Measurements from ENCODE around the gene RESP18.
A peak's percentile ranks its signal among the peaks of the same experiment; 100 is the strongest.
"Not testable (repeated sequence)": the region's sequence is repeated elsewhere in the genome, so short reads cannot be mapped to it uniquely, and the experiment has no call there.

Gene RESP18

GRCh38 chr2:219291910-219292490, 40.5 kb downstream of the RESP18 start:
- DNase-seq (ENCODE audit: low spot score): no peak

- no peak for DNase-seq (ENCODE audit: low spot score)
Measured at GRCh38 chr2:219291394-219291793, 41.1 kb downstream of the RESP18 start.

GRCh38 chr2:219290381-219291171, 42.0 kb downstream of the RESP18 start:
- no peak for DNase-seq (ENCODE audit: low spot score)

- no peak for DNase-seq (ENCODE audit: low spot score)
Measured at GRCh38 chr2:219289537-219290361, 42.8 kb downstream of the RESP18 start.

- DNase-seq (ENCODE audit: low spot score): no peak
Measured at GRCh38 chr2:219289195-219289536, 43.4 kb downstream of the RESP18 start.

- DNase-seq (ENCODE audit: low spot score): no peak
Measured at GRCh38 chr2:219287580-219288265, 44.8 kb downstream of the RESP18 start.

- not testable (repeated sequence) for DNase-seq (ENCODE audit: low spot score)
Measured at GRCh38 chr2:219287116-219287440, 45.5 kb downstream of the RESP18 start.

GRCh38 chr2:219286436-219287115, 46.0 kb downstream of the RESP18 start:
- DNase-seq (ENCODE audit: low spot score): no peak

- DNase-seq (ENCODE audit: low spot score): no peak
Measured at GRCh38 chr2:219285894-219286425, 46.6 kb downstream of the RESP18 start.

GRCh38 chr2:219285373-219285735, 47.2 kb downstream of the RESP18 start:
- no peak for DNase-seq (ENCODE audit: low spot score)

- DNase-seq (ENCODE audit: low spot score): no peak
Measured at GRCh38 chr2:219284501-219285372, 47.8 kb downstream of the RESP18 start.

- no peak for DNase-seq (ENCODE audit: low spot score)
Measured at GRCh38 chr2:219282943-219283581, 49.5 kb downstream of the RESP18 start.

GRCh38 chr2:219282375-219282774, 50.2 kb downstream of the RESP18 start:
- DNase-seq (ENCODE audit: low spot score): no peak

- DNase-seq (ENCODE audit: low spot score): no peak
Measured at GRCh38 chr2:219281588-219281987, 51.0 kb downstream of the RESP18 start.

GRCh38 chr2:219280651-219281050, 51.9 kb downstream of the RESP18 start:
- no peak for DNase-seq (ENCODE audit: low spot score)

GRCh38 chr2:219279916-219280516, 52.5 kb downstream of the RESP18 start:
- DNase-seq (ENCODE audit: low spot score): no peak

GRCh38 chr2:219279151-219279915, 53.2 kb downstream of the RESP18 start, which contains the start of gene DNAJB2:
DNAJB2 (plus strand) TSS chr2:219279366; CDS start chr2:219279834, 468 bp downstream.
- peak; percentile 98 for DNase-seq (ENCODE audit: low spot score)

- no peak for DNase-seq (ENCODE audit: low spot score)
Measured at GRCh38 chr2:219278655-219279150, 53.8 kb downstream of the RESP18 start.
